HG02852 (cell line): ENCODE results near the gene CD59.
A peak's percentile ranks its signal among the peaks of the same experiment; 100 is the strongest.
"Not testable (repeated sequence)": the region's sequence is repeated elsewhere in the genome, so short reads cannot be mapped to it uniquely, and the experiment has no call there.

Experiments
- ATAC-seq: cut with Tn5 transposase; IDR thresholded peaks from one replicate; pipeline ENCODE4 v1.9.1; 2021; ENCODE audit warnings: mild to moderate bottlenecking, moderate library complexity; ENCODE audit not compliant: unreplicated experiment

Gene CD59

GRCh38 chr11:33716243-33716642, 20.0 kb downstream of the CD59 start:
- ATAC-seq = no peak

DNA sequence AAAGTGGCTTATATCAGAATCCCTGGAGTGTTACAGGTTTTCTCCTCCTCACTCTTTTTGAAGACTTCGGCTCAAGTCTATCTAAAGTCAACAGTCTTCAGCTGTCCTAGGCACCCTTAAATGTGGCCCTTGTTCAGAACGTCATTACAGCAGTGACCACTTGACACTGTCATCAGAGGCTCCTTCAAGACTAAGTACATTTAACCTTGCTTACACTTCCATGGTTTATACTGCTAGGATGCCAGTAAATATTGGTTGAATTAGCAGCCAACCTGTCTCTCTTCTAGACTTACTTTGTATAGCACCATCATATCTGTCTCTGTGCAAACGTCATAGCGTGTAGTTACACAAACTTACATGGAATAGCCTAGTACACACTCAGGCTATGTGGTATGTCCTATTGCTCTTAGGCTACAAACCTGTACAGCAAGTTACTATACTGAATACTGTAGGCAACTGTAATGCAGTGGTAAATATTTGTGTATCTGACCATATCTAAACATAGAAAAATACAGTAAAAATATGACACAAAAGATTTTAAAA, 22.3 kb downstream of the CD59 start:
- no peak for ATAC-seq

DNA sequence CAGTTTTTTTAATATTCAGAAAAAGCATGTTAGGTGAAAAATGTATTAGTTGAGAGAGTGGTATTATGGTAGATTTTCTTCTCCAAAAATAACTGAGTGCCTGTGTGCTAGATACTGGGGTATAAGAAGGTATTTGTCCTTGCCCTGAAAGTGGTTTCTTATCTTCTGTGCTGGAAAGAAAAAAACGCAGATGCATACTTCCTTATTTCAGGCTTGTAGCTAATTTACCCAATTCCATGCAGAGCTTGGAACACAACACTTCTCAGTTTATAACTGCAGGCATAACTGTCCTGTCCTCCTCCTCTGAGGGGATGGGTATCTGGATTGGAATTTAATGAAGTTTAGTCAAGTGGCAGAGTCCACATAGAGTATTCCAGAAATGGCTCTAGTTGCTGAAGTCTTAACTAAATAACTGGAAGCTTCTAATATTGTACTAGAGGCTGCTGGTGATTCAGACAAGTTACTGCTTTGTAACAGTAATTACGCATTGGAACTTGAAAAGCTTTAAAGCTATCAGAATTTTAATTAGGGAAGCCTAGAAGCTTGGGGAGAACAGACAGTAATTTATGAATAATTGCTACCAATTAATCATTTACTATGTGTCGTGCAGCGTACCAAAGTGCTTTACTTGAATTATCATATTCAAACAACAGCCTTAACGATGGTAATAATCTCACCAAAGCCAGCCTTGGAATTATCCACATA, 22.9 kb downstream of the CD59 start:
- ATAC-seq = no peak

DNA sequence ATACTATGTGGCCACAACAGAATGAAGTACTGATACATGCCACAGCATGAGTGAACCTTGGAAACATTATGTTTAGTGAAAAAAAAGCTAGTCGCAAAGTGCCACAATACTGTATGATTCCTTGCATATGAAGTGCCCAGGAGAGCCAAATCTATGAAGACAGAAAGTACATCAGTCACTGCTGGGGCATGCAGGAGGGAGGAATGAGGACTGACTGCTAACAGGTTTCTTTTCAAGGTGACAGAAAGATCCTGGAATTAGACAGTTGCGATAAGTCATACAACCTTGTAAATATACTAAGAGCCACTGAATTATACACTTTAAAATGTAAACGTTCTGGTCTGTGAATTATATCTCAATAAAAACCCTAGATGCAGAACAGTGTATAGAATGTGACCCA, 23.8 kb downstream of the CD59 start:
- no peak for ATAC-seq

GRCh38 chr11:33709466-33709865, 26.8 kb downstream of the CD59 start:
- ATAC-seq = no peak

- no peak for ATAC-seq
Observed at GRCh38 chr11:33708985-33709384, 27.2 kb downstream of the CD59 start.

DNA sequence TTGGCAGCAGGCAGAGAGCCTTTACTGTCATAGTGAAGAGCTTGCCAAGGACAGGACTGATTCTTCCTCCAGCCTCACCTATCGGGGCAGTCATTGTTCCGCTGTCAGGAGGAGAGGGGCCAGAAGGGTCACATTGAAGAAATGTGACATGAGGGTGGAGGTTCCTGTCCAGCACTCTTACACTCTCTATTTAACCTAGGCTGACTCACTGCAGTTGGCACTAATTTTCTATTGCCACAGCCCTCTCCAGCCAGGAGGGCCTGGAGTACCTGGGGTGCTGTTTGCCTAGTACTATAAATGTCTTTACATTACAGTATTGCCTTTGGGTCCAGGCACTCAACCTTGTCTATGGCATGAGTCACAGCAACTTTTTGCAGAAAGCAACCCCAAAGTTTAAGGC, 28.4 kb downstream of the CD59 start:
- not testable (repeated sequence) for ATAC-seq

- no peak for ATAC-seq
Observed at GRCh38 chr11:33706966-33707365, 29.3 kb downstream of the CD59 start.

GRCh38 chr11:33706546-33706945, 29.7 kb downstream of the CD59 start:
- ATAC-seq = no peak

DNA sequence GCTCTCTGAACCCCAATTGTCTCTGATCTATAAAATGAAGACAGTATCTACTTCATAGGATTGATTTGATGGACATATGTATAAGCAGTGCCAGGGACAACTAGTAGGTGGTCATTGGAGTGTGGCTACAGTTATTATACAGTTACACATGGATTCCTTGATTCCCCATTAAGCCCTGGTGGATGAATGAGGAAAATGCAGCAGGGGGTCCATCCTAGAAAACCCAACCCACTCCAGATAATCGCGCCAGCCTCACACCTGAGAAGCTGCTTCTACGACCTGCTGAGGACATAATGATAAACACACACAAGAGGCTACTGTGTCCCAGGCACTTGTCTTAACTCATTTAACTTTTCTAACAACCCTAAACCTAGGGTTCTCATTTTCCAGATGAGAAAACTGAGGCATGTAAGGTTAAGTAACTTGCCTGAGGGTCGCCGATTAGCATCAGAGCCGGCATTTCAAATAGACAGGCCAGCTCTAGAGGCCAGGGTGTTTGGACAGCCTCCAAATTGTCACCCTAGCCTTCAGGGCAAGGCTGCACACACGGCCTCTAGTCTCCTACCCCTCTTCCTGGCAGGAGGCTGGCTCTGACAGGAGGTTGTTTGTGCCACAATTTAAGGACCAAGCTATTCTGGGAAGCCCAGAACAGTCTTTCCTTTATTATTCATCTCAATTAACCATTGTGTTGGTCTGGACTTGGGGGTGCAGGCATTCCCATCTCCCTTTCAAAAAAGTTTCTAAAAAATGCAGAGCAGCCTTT, 31.8 kb downstream of the CD59 start:
- no peak for ATAC-seq

GRCh38 chr11:33703788-33704187, 32.4 kb downstream of the CD59 start:
- no peak for ATAC-seq

- ATAC-seq = no peak
Observed at GRCh38 chr11:33703234-33703633, 33.0 kb downstream of the CD59 start.

DNA sequence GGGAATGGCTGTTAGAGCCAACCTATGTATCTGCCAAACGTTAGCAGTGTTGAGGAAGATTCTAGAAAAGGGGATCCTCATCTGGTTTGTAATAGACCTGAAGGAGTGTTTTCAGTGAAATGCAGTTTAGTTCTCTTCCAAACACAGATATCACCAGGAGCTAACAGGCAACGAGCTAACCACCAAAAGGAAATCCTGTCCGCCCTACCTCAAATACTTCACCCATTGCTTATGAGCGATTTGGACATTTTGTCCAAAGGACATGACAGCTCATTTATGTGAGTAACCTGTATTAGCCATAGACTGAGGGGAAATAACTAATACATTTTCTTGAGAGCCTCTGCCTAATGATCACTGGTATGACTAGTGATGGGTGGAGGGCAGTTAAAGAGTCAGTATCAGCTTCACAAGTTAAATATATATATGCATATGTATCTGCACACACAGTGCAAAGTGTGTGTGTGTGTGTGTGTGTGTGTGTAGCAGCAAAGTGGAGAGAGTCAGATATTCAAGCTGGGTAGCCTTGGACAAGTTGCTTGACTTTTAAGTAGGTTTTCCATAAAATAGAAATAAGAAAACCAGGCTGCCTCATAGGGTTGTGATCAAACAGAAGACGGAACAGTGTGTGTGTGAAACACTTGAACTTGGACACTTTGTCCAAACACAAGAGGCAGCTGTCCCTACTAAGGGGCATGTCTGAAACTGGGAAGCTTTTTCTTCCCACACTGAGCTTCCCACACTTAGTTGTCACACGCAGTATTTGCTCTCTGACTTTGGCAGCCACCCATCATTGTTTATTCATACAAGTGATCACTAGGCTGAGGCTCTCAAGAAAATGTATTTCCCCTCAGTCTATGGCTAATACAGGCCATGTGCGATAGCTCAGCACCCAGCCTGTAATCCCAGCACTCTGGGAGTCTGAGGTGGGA, 34.7 kb downstream of the CD59 start:
- ATAC-seq = no peak

- ATAC-seq = peak; percentile 90
Observed at GRCh38 chr11:33700502-33701271, 35.5 kb downstream of the CD59 start, which contains the start of gene C11orf91. C11orf91 (minus strand) TSS chr11:33700826; CDS start chr11:33700740, 86 bp downstream.

DNA sequence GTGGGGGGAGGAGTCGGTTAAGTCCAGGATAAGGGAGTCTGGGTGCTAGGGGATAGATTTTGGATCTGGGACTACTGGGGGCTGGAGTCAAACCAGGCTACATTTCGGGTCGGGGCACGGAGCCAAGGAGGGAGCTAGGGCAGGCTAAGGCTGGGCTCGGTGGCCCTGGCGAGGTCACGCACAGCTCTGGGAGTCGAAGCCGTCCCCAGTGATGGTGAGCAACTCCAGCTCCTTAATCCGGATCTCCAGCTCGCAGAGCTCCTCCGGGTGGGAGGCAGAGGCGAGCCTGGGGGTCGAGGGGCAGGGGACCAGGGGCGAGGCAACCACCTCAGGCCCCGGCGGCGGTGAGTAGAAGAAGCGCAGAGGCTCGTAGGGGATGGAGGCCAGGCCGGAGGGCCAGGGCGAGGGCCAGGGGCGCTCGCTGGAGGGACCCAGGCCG, 36.1 kb downstream of the CD59 start:
- no peak for ATAC-seq

GRCh38 chr11:33699515-33700062, 36.6 kb downstream of the CD59 start:
- no peak for ATAC-seq

DNA sequence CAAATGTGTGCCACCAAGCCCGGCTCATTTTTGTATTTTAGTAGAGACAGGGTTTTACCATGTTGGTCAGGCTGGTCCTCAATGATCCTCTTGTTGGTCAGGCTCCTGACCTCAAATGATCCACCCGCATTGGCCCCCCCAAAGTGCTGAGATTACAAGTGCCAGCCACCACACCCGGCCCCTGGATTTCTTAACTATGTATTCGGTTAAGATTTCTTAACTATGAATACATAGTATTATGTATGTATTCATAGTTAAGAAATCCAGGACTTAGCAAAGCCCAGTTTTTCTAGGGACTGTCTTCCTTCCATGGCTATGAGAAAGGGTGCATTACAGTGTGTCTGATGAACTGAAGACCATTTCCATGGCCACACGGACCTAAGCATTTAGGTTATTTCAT, 37.3 kb downstream of the CD59 start:
- ATAC-seq = no peak

DNA sequence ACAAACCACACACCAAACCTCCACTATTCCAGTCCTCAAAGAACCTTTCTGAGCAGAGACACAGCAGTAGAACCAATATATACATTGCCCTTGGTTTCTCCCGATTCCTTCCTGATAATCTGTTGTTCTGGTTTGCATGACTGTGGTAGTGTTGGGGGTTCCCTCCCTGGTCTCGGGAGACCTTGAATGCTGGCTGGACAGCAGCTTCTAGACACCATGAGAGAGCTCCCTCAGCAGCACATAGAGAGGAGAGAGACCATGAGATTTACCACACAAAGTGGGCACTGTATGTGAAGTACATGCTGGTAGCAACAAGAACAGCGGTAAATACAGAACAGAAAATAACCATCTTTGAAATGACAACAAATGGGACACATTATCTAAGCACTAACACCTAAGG, 38.2 kb downstream of the CD59 start:
- no peak for ATAC-seq

GRCh38 chr11:33696931-33697638, 39.1 kb downstream of the CD59 start:
- no peak for ATAC-seq
